SH-SY5Y (cell line): Measurements from ENCODE around the gene KCNAB2.

Source experiments
- GATA2 ChIP-seq: IDR thresholded peaks from 2 replicates; pipeline ENCODE4 v1.6.1; 2011; ENCODE audit warnings: mild to moderate bottlenecking, low read depth, low read length
- GATA3 ChIP-seq: IDR thresholded peaks from 2 replicates; pipeline ENCODE4 v1.6.1; 2011; ENCODE audit warnings: low read depth, mild to moderate bottlenecking, low read length, moderate library complexity

GRCh38 chr1:6145864-6146410, 100.2 kb downstream of the KCNAB2 start:
- TF ChIP-seq GATA2 (no peak), GATA3 (no peak)
